ENCODE measurements around the gene PCSK4. TPM values are rescaled to one million over a fixed set of nuclear protein-coding genes. Genes with fewer than 3 reads are reported as not detected.

Gene PCSK4
- total and polyA plus RNA-seq, 2 donors (not counting 3 experiments of a cell fraction or from before 2014, with no cell fraction given): 1.2 to 1.7 TPM

DNA sequence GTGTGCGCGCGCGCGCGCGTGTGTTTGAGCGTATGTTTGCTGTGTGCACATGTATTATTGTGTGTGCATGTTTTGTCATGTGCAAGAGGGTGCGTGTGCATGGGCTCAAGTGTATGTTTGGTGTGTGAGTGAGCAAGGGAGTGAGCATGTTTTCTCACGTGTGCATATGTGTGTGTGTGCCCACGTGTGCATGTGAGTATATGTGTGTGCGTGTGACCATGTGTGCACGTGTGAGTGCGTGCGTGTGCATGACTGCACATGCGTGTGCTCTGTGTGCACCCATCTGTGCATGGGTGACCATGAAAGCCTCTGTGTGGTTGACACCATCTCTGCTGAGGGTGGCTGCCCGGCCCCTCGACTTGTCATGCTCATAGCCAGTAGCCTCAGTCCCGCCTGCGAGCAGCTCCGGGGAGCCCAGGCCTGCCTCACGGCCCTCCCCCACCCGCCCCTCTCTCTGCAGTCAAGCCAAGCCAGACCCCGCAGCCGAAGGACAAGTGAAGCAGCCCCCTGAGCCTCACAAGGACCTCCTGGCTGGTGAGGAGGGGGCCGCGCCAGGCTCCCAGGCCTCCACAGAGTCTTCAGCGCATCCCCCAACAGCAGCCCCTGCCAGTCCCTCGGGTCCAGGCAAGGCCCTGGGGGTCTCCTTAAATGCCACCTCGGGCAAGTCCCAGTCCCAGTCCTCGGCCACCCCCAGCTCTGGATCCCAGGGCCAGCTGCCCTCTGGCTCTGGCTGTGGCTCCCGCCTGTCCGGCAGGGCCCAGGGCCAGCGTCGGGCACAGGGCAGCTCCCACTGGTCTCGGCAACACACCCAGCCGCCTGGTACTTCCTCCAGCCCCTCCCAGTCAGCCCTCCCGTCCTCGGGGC, 6.8 kb upstream of the PCSK4 start:
- Histone ChIP-seq H3K4me3 (replicated peaks in 1 of 3; ENCODE audit: insufficient read depth in 1 of 3, low read depth in 1 of 3, low read length in 3 of 3) (no peak overlapping the region), H3K4me2 (ENCODE audit: insufficient read depth, low read length) (no peak overlapping the region), H3K79me2 (ENCODE audit: control insufficient read depth, insufficient read depth, low read length) (no peaks in the 10 kb centered on the region), H4K20me1 (replicated peaks; ENCODE audit: control insufficient read depth, extremely low read depth, insufficient read depth, low read length) (no peaks in the 10 kb centered on the region), H3K27me3 (ENCODE audit: control insufficient read depth in 2 of 2, insufficient read depth in 2 of 2, low read length in 2 of 2) (no peaks in the 10 kb centered on the region), H3K4me1 (ENCODE audit: control insufficient read depth, extremely low read depth, insufficient read depth, low read length) (no peaks in the 10 kb centered on the region), H2AFZ (ENCODE audit: low read depth, low read length) (no peak overlapping the region), H3K27ac (ENCODE audit: insufficient read depth, low read depth, low read length) (no peak overlapping the region), H3K9me3 (replicated peaks; ENCODE audit: control insufficient read depth, insufficient read depth, low read length) (no peaks in the 10 kb centered on the region), H3K9ac (replicated peaks; ENCODE audit: extremely low read depth, insufficient read depth, low read length) (no peak overlapping the region), H3K9me1 (replicated peaks; ENCODE audit: control insufficient read depth, extremely low read depth, insufficient read depth, low read length) (no peaks in the 10 kb centered on the region), H3K36me3 (ENCODE audit: control insufficient read depth in 2 of 2, extremely low read depth in 1 of 2, insufficient read depth in 2 of 2, low read length in 2 of 2) (no peaks in the 10 kb centered on the region)
- FAIRE-seq: no peak
- ChIA-PET CTCF (no interaction called here), POLR2A (no interaction called here)
- dilution Hi-C loops (cut with MboI; ENCODE audit: extremely low pct_ligation_motif_present, low sequenced_read_pairs) (no loop called here), intact Hi-C loops (cut with micrococcal nuclease) (no loop called here)
- BruUV-seq (replicated peaks): no TSS peak
- DNase-seq (ENCODE audit: low read depth, low spot score): no peak
- TF ChIP-seq FOS (IDR thresholded peaks at IDR 0.05; ENCODE audit: borderline replicate concordance, insufficient read depth, low read length) (no peak), JUN (IDR thresholded peaks at IDR 0.05; ENCODE audit: borderline replicate concordance, insufficient read depth, insufficient read length, low read depth) (no peak), GATA2 (IDR thresholded peaks at IDR 0.05; ENCODE audit: insufficient read depth, insufficient read length, low read depth, low read length) (no peak), POLR2AphosphoS5 (IDR thresholded peaks at IDR 0.05; ENCODE audit: insufficient read depth, low read depth, low read length) (no peak), POLR2A (IDR thresholded peaks at IDR 0.05; ENCODE audit: low read depth, low read length) (no peak), MYC (IDR thresholded peaks at IDR 0.05; ENCODE audit: low read depth, low read length) (no peak), EZH2 (IDR thresholded peaks at IDR 0.05; ENCODE audit: borderline replicate concordance, low read depth, low read length, severe bottlenecking) (no peak)
- TF ChIP-seq, protein P1, sequence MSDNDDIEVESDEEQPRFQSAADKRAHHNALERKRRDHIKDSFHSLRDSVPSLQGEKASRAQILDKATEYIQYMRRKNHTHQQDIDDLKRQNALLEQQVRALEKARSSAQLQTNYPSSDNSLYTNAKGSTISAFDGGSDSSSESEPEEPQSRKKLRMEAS (IDR thresholded peaks at IDR 0.05; ENCODE audit: insufficient read depth, insufficient read length): no peak
- TF ChIP-seq, protein P2, sequence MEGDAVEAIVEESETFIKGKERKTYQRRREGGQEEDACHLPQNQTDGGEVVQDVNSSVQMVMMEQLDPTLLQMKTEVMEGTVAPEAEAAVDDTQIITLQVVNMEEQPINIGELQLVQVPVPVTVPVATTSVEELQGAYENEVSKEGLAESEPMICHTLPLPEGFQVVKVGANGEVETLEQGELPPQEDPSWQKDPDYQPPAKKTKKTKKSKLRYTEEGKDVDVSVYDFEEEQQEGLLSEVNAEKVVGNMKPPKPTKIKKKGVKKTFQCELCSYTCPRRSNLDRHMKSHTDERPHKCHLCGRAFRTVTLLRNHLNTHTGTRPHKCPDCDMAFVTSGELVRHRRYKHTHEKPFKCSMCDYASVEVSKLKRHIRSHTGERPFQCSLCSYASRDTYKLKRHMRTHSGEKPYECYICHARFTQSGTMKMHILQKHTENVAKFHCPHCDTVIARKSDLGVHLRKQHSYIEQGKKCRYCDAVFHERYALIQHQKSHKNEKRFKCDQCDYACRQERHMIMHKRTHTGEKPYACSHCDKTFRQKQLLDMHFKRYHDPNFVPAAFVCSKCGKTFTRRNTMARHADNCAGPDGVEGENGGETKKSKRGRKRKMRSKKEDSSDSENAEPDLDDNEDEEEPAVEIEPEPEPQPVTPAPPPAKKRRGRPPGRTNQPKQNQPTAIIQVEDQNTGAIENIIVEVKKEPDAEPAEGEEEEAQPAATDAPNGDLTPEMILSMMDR (IDR thresholded peaks at IDR 0.05; ENCODE audit: extremely low read depth in 1 of 2, insufficient read depth in 1 of 2, low read depth in 1 of 2, low read length in 2 of 2): no peak

All from endothelial cell of umbilical vein (primary cell).